CD4-positive, alpha-beta T cell treated with Interleukin-2 at 100 ng/mL for 4 hours (primary cell): ENCODE measurements around the gene CACTIN.
"Not testable (repeated sequence)": the region's sequence is repeated elsewhere in the genome, so short reads cannot be mapped to it uniquely, and the experiment has no call there.

Experiments
- DNase-seq: peaks from one replicate; pipeline ENCODE4 v3.0.0-alpha.2; 2020; ENCODE audit warnings: low spot score

Gene CACTIN

DNA sequence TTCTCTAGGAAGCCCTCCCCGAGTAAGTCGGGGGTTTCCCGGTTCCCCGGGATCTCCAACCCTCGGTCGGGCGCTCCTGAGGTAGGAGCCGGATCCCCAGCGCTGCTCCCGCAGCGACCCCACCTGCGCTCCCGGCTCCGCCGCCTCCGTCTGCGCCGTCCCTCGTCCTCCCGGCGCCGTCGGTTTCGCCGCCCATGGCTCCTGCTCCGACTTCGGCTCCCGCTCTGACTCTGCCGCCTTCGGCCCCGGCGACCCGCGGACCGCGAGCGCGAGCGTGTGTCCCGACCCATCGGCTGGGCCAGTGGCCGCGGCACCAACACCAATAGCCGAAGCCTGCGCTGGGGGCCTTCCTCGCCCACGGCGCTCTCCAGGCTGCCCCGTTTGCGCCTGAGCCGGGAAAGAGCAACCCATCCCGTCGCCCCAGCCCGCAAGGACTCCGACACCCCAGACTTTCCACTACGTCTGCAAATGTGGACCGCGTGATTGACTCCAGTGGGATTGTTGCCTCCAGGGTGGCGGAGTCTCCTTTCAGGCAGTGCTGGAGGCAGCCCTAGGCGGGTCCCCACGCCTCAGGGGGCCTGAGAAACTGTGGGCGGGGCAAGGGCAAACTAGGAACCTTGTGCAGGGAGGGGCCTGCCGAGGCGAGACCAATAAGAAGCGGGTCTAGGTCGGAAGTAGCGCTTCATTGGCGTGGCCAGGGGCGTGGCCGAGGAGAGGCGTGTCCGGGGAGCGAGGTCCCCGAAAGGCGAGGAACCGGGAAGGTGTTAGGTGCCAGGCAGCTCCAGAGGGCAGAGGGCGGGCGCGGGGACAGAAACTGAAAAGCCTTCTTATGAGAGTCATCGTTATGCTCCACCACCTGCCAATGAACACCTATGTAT lies at the start of gene CACTIN:
TSS of gene CACTIN (minus strand) at position 318 of the 878 bp plus-strand sequence. CDS start at position 290, 28 bp downstream.
- DNase-seq = peak; percentile 99

DNA sequence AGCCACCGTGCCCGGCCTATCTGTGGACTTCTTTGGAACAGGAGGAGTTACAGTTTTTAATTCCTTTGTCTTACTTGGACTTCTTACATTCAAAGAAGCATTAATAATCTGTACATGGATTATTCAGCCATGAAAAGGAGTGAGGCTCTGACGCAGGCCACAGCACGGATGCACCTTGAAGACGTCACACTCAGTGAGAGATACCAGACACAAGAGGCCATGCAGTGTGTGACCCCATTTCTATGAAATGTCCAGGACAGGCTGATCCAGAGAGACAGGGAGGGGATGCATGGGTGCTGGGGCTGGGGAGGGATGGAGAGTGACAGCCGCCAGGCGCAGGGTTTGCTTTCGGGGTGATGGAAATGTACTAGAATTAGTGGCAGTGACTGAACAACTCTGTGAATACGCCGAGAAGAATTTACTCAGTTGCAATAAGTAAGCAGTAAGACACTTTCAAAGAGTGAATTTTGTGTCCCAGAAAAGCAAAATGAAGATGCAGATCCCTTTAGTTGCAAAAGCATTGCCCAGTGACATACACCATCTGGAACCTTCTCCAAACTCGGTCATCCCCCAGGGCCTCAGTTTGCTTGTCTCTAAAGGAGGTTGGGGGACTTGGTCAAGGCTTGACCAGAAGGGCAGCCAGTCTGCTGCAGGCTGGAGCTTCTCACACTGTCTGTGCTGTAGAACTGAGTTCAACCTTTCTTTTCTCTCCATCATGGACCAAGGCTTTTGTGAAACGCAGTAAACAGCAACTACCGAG lies 48.4 kb upstream of the CACTIN start:
- no peak for DNase-seq

DNA sequence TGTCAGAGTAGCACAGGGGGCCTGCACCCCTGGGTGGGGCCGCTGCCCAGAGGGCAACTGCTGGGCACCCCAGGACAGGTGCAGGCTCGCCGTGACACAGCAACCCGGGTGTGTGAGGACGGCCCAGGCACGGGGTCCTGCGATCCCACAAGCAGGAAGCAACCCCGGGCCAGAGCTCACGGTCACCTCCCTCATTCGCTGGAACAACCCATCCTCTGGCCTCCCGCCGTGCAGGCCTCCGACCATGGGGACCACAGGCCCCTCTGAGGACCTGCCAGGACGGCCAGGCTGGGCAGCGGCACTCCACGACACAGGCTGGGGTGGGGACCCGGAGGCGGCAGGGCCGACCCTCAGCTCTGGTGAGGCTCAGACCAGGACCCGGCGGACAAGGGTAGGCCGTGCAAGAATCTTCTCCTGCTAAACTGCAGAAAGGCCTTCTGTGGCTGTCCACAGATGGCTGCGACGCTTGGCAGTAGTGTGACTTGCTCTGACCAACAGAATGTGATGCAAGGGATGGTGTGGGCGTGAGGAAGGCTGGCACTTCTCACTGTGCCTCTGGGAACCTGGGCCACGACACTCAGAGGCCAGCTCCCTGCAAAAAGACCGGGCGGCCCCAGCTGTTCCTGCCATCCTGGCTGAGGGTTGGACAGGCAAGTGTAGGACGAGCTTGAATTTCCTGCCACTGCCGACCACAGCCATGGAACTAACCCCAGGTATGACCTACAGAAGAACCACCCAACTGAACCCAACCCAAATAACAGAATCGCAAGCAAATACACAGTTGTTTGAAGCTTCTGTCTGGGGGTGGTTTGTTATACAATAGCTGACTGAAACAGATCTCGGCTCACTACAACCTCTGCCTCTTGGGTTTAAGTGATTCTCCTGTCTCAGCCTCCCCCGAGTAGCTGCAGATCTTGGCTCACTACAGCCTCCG lies 47.2 kb upstream of the CACTIN start:
- DNase-seq = no peak

DNA sequence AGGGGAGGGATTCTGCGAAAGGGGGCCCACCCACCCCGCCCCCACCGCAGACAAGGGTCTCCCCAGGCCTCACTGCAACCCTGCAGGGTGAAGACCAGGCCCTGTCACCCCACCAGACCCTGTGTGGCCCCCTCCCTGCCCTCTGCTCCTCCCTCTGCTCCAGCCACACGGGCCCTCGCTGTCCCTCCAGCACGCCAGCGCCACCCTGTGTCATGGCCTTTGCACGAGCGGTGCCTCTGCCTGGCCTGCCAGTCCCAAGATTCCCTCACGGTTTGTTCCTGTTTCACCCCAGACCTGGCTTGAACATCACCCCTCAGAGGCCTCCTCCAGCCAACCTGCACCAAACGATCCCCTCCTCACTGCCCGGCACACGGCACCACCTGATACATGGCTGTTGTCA lies 46.4 kb upstream of the CACTIN start:
- no peak for DNase-seq

DNA sequence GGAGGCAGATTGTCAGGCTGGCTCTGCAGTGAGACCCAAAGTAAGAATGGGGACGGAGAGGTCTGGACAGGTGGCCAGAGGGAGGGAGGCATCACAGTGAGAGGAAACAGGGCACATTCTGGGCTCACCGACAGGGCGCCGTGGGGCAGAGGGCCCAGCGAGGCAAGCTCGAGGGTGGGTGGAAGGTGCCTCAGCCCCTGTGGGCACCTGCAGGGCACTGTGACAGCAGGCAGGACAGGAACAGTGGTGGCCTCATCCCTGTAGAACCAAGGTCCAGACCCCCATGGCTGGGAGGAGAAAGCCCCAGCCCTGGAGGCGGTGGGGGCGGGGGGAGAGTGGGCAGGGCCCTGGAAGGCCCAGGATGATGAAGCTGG lies 46.0 kb upstream of the CACTIN start:
- DNase-seq = no peak

DNA sequence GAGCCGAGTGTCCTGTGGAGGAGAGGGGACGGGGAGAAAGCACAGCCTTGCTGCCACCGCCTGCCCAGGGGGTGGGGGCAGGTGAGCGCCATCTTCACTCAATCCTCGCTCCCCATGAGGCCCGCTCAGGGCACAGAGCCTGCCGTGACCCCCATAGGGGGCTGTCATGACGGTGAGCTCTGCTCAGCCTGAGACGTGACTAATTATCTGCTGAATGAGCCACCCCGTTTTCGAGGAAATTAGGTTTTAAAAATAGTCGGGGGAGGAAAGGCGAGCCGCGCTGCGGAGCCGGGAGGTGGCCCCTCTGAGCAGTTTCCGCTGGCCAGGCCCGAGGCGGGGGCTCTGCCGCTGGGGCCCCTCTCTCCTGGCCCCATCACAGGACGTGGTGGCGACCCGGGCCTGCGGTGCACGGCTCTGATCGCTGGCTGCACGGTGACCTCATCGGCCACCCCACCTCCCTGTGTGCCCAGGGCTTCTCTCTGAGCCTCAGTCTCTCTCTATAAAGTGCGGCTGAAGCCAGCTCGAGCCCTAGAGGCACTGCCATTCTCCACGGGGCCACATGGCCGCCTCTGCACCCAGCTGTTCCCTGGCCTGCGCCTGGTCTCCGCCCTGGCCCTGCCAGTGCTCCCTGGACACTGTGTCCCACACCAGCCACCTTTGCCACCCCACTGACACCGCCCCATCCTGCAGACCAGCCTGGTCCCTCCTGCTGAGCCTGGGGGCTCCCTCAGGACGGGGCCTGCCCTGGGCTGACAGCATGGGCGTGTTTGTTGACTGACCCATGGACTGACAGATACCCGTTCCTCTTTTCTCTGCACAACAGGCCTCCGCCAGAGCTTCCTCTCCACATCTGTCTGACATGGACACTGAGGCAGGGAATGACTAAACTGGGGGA lies 45.3 kb upstream of the CACTIN start:
- peak; percentile 55 for DNase-seq

DNA sequence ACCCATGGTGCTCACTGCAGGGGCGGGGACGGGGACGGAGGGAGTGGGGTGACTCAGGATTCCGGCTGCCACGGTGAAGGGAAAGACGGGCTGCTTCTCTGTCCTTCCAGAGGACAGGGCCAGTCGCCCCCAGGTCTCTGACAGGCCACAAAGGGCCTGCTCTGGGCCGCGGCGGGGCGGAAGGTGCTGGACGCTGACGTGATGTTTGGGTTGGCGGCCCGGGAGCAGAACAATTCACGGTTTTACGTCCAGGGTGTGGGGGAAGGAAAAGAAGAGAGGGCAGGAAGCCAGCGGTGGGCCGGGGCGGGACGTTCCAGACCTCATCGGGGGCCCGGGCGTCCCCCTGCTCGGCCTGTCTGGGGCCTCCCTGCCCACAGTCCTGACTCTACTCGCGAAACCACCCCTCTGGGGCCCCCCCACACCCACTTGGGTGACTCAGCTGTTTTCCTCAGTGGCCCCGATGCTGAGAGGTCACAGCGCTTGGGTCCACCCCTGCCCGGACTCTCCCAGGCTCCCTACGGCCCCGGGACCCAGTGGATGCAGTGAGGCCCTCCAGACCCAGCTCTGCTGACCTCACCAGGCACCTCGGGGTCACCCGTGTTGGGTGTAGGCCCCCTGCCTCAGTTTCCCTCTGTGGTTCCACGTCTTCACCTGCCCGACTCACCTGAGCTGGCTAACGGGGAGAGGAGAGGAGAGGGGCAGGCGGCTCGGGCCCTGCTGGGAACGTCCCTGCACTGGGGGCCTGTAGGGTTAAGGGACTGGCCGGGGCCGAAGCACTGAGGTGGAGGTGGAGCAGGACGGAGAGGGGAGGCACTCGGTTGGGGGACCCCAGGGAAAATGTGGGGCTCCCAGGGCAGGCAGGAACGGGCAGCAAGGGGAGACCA lies 44.4 kb upstream of the CACTIN start:
- DNase-seq = peak; percentile 40

DNA sequence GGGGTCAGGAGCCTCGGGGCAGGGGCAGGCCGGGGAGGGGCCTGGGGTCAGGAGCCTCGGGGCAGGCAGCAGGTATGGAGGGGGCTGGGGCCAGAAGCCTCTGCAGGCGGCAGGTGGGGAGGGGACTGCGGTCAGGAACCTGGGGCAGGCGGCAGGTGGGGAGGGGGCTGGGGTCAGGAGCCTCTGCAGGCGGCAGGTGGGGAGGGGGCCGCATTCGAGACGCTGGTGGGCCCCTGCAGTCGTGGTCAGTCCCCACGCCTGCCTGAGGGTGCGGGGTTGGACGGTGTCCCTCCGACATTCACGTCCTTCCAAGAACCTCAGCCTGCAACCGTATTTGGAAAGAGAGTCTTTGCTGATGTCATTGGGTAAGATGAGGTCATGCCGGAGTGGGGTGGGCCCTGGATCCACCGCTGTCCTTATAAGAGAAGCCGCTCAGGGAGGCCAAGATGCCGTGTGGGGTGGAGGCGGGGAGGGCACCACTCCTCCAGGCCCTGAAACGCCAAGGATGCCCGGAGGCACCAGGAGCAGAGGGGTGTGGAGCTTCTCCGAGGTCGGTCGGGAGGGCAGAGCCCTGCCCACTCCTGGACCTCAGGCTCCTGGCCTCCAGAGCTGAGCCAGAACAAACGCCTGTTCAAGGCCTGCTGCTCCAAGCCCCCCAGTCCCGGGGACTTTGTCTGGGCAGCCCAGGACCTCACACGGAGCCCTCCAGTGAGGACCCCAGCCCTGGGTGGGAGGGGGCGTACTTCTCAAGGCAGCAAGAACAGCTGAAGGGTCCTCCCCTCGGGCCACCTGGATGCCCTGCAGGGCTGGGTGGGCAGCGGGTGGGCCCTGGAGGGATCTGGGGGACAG lies 43.6 kb upstream of the CACTIN start:
- DNase-seq = no peak

DNA sequence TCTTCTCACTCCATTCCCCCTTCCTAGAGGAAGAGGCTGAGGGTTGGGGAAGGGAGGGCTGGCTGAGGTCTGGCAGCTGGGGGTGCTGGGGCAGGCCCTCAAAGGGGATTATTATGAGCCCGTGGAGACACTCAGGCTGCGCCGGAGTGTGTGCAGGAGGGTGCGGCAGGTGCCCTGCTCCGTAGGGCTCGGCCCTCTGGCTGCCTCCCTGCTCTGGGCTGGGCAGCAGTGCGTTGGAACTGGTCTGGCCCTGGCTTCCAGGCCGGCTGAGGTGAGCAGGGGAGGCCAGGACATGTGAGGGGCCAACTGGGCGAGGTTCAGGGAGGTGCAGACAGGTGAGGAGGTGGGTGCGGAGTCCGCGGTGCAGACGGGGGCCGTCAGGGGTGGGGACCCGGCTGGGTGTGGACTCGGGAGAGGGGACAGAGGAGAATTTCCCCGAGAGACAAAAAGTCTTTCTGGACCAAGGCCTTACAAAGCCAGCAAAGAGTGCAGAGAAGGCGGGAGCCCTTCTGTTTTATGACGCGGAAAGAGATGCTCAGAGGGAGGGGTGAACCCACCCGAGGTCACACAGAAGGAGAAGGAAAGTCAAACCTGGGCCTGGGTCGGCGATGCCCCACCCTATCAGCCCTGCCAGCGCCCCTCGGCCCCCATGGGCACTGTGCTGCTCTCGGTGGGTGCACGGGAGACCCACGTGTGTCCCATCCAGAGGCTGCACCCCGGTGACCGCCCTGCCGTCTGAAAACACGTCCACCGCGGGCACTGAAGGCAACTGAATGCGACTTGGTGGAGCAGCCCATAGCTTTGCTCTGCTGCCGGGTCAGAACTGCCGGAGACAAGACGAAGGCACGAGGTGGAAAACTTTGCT lies 42.7 kb upstream of the CACTIN start:
- DNase-seq = no peak

DNA sequence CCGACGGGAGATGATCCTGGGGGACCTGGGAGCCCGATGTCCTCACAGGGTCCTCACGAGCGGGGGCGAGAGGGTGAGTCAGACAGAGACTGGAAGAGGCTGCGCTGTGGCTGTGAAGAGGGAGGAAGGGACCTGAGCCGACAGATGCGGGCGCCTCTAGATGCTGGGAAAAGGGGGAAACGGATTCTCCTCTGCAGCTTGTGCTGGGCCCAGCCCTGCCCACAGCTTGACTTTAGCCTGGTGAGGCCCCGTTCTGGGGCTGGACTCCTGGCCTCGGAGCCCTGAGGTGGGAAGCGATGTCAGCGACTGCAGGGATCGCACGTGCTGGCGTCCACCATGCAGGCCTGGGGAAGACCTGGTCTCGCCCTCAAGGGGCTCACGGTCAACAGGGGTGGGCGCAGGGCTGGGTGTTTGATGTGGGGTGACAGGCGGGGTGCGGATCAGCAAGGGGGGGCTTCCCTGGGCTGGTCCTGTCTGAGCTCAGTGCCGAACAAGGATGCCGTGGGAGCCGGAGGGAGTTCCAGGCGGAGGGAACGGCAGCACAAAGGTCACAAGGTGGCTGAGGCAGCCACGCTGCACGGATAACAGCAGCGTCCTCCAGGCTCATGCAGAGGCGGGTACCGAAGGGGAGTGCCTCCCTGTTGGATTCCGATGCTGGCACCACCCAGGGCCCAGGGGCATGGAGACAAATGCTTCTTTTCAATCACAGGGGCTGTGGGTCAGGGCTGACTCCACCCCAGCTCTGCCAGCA lies 41.9 kb upstream of the CACTIN start:
- DNase-seq = no peak

DNA sequence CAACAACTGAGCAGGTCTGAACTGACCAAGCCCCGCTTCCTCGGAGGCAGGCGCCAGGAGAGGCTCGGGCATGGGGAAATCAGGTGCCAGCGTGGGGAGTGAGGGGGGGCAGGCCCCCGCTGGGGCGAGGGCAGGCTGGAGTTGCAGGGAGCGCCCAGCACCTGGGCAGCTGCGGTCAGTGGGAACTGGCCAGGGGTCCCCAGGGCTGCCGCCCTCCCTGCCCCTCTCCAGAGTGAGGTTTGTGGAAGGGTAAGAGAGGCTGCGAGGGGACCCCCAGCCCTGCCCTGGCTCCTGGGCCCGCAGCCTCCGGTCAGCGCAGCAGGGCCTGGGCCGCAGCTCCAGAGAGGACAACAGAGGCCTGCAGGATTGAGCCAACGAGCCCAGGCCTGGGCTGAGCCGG lies 41.2 kb upstream of the CACTIN start:
- no peak for DNase-seq

DNA sequence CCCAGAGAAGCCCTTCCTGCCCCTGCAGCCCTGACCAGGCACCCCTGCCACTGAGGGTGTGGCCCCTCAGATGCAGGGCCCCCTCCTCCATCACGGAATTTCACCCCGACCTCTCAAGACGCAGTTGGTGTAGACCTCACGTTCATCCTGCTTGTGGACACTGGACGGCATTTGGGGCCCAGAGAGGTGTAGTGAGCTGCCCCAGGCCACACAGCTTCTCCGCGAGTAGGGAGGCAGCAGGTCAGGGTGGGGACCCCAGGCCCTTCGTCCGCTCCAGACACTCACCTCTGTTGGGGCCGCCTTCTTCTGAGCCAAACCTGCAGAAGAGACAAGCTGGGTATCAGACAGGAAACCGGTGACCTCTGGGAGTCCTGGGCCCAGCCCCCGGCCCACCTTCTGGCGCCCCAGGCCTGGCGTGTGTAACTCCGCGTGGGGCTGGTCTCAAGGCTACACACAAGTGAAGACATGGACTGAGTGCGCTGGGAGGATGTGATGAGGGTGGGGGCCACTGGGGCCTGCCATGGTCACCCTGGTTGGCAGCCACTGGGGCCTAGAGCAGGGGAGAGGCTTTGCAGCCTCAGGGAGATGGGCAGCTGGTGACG lies 40.5 kb upstream of the CACTIN start:
- DNase-seq = no peak

DNA sequence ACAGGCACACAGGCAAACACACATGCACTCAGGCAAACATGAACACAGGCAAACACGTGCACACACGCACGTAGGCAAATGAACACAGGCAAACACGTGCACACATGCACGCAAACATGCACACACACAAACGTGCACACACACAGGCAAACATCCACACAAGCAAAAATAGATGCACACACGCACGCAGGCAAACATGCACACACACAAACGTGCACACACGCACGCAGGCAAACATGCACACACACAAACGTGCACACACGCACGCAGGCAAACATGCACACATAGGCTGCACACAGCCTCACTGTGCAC lies 39.9 kb upstream of the CACTIN start:
- DNase-seq = not testable (repeated sequence)

DNA sequence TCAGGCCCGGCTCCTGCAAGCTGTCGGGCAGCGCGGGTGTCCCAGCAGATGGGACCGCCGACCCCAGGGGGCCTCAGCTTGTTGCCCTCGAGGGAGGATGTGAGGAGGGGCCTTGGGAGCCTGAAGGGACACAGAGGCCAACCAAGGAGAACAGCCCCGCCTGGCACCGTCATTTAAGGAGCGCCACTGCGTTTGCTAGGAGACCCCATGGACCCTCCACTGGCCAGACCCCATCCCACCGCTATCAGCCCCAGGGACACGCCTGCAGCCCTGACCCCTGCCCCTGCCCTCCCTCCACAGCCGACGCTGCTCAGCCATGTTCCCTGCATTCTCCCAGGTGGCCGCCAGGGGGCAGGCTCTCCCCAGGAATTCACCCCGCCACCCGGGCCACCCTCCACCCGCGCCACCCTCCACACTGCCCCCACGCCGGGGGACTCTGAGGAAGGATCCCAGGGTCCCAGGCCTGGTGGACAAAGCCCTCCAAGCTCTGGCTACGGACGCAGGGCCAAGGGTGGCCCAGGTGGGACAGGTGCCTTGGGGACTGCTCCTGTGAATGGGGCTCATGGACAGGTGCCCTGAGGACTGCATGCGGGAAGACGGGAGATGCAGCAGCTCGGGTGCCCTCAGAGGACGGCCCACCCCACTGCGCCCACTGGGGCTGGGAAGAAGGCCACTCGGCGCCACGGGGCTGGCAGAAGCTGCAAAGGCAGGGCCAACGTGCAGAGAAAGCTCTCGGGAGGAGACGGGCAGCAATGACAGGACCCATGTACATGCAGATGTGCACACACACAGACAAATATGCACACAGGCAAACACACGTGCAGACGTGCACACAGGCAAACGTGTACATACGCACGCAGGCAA lies 39.3 kb upstream of the CACTIN start:
- peak; percentile 75 for DNase-seq

DNA sequence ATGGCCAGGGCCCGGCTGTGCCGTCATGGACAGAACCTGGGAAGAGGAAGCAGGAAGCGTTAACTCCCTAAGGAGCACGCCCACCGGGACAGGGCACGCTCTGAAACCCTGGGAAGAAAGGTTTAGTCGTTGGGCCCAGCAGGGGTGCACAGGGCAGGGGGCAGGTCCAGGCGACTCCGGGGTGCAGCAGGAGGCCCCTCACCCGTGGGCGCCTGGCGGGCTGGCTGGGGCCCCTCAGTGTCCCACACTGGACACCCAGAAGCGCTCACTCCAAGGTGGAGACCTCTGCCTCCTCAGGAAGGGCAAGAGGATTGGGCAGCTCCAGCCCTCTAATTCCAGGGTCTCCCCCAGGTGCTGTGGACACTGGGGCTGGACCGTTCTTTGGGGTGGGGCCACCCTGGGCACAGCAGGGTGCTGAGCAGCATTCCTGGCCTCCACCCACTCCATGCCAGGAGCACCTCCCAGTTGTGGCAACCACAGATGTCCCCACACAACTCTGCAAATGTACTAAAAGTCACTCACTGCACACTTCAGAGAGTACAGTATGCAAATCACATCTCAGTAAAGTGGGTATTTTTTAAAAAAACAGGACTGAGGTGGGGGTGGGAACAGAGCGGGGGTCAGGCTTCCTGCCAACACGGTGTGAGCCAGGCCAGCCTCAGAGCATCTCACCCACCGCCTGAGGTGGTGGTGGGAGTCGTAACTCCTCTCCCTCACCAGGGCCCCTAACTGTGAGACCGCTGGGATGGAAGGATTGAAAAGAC lies 38.5 kb upstream of the CACTIN start:
- no peak for DNase-seq
